ENCODE measurements around the gene SH3TC2. TPM values are rescaled to one million over a fixed set of nuclear protein-coding genes. Genes with fewer than 3 reads are reported as not detected.

Gene SH3TC2
- total RNA-seq, 2 donors from 2014 or later = 0.27 to 0.75 TPM

DNA sequence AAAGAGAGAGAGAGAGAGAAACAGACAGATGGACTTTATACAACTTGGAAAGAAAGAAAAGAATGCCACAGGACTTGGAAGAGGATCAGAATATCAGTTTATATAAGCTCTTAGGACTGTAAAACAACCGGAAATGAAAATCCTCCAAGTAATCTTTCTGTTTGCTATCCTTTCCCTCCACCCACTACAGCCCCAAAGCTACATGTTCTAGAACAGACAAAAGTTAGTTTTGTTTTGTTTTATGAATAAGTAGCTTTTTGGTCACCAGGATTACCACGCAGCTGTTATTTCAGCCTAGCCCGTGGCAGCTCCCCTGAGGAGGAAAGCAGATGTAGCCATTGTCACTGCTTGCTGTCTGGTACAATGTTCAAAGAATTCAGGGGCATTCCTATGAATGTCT, 66.6 kb downstream of the SH3TC2 start:
- H3K27ac ChIP-seq (ENCODE audit: low read depth, low read length) = no peak overlapping the region
- TF ChIP-seq, protein P1, sequence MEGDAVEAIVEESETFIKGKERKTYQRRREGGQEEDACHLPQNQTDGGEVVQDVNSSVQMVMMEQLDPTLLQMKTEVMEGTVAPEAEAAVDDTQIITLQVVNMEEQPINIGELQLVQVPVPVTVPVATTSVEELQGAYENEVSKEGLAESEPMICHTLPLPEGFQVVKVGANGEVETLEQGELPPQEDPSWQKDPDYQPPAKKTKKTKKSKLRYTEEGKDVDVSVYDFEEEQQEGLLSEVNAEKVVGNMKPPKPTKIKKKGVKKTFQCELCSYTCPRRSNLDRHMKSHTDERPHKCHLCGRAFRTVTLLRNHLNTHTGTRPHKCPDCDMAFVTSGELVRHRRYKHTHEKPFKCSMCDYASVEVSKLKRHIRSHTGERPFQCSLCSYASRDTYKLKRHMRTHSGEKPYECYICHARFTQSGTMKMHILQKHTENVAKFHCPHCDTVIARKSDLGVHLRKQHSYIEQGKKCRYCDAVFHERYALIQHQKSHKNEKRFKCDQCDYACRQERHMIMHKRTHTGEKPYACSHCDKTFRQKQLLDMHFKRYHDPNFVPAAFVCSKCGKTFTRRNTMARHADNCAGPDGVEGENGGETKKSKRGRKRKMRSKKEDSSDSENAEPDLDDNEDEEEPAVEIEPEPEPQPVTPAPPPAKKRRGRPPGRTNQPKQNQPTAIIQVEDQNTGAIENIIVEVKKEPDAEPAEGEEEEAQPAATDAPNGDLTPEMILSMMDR (conservative IDR thresholded peaks at IDR 0.05) = no peak
- H3K9me3 Mint-ChIP-seq = no peaks in the 10 kb centered on the region
- no peak overlapping the region for H3K4me3 ChIP-seq (ENCODE audit: low read length)
- no peak overlapping the region for H3K4me3 Mint-ChIP-seq
- WGBS, 2 experiments (ENCODE audit: insufficient coverage in 1 of 2, insufficient read length in 1 of 2) = 60 to 78% methylated on average over 1 to 3 of the region's 3 CpGs
- H3K9ac ChIP-seq (ENCODE audit: extremely low read depth, low read length, poor library complexity, severe bottlenecking) = no peak overlapping the region
- H3K27me3 Mint-ChIP-seq (ENCODE audit: insufficient read depth) = peaks cover 20% of the 10 kb centered on the region
- H3K4me1 Mint-ChIP-seq = no peaks in the 10 kb centered on the region
- no peaks in the 10 kb centered on the region for H3K36me3 Mint-ChIP-seq (ENCODE audit: low read depth)
- H3K27me3 ChIP-seq (ENCODE audit: control insufficient read depth, insufficient read depth, low read length, poor library complexity, severe bottlenecking) = peaks cover 9% of the 10 kb centered on the region
- no peak overlapping the region for H3K27ac Mint-ChIP-seq
- H3K4me1 ChIP-seq (ENCODE audit: control insufficient read depth, insufficient read depth, low read length) = no peaks in the 10 kb centered on the region
- no peaks in the 10 kb centered on the region for H3K36me3 ChIP-seq (ENCODE audit: control insufficient read depth, insufficient read depth, low read length)
- H3K9me3 ChIP-seq (ENCODE audit: control insufficient read depth, low read length) = no peaks in the 10 kb centered on the region
- DNase-seq = no peak

DNA sequence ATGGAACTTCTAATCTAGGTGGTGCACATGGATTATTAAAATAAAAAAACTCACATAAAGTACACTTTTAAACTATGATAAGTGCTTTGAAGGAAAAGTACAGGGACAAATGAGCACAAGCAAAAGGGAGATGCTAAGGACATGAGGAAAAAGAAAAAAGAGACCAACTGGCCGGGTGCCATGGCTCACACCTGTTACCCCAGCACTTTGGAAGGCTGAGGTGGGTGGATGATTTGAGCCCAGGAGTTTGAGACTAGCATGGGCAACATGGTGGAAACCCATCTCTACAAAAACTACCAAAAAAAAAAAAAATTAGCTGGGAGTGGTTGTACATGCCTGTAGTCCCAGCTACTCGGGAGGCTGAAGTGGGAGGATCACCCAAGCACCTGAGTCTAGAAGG, 67.1 kb downstream of the SH3TC2 start:
- 67 to 89% methylated on average over 1 to 2 of the region's 2 CpGs for whole genome bisulfite sequencing, 2 experiments (ENCODE audit: insufficient coverage in 1 of 2, insufficient read length in 1 of 2)
- peaks cover 20% of the 10 kb centered on the region for H3K27me3 Mint-ChIP-seq (ENCODE audit: insufficient read depth)
- TF ChIP-seq, protein P1 (conservative IDR thresholded peaks at IDR 0.05) = no peak
- no peaks in the 10 kb centered on the region for H3K4me1 Mint-ChIP-seq
- no peak overlapping the region for H3K4me3 Mint-ChIP-seq
- Histone ChIP-seq H3K36me3 (ENCODE audit: control insufficient read depth, insufficient read depth, low read length) (no peaks in the 10 kb centered on the region), H3K9me3 (ENCODE audit: control insufficient read depth, low read length) (no peaks in the 10 kb centered on the region), H3K4me1 (ENCODE audit: control insufficient read depth, insufficient read depth, low read length) (no peaks in the 10 kb centered on the region), H3K27me3 (ENCODE audit: control insufficient read depth, insufficient read depth, low read length, poor library complexity, severe bottlenecking) (peaks cover 9% of the 10 kb centered on the region), H3K27ac (ENCODE audit: low read depth, low read length) (no peak overlapping the region), H3K9ac (ENCODE audit: extremely low read depth, low read length, poor library complexity, severe bottlenecking) (no peak overlapping the region), H3K4me3 (ENCODE audit: low read length) (no peak overlapping the region)
- H3K36me3 Mint-ChIP-seq (ENCODE audit: low read depth) = no peaks in the 10 kb centered on the region
- H3K27ac Mint-ChIP-seq = no peak overlapping the region
- DNase-seq = no peak
- no peaks in the 10 kb centered on the region for H3K9me3 Mint-ChIP-seq

DNA sequence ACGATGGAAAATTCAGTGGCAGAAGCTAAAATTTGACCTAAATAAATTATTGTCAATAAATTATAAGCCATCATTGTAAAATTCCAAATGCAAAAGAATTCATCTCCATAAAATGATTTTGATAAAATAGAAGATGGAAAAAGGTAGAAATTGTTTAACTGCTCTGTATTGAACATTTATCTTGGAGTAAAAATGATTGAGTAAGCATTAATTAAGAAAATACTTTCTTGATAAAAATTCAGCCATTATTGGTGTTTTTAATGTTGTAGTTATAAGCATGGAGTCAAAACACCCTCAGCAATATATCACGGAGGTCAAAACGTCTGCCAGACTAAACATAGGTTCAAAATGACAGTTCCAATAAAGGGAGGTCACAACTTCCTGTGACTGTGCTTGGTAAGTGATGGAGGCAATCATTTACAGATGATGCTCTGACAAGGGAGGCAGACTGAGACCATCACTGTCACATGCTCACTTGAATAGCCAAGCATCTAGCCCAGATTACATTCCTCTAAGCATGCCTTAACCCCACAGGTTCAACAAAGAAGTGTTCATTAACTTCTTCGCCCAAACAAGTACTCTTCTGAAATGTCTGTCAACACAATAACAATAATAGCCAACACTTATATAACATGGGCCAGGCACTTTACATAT, 69.5 kb downstream of the SH3TC2 start:
- no peak overlapping the region for H3K9ac ChIP-seq (ENCODE audit: extremely low read depth, low read length, poor library complexity, severe bottlenecking)
- Mint-ChIP-seq H3K27ac (no peak overlapping the region), H3K9me3 (no peaks in the 10 kb centered on the region), H3K4me3 (no peak overlapping the region), H3K4me1 (no peaks in the 10 kb centered on the region), H3K36me3 (ENCODE audit: low read depth) (no peaks in the 10 kb centered on the region), H3K27me3 (ENCODE audit: insufficient read depth) (peaks cover 15% of the 10 kb centered on the region)
- peaks cover 9% of the 10 kb centered on the region for H3K27me3 ChIP-seq (ENCODE audit: control insufficient read depth, insufficient read depth, low read length, poor library complexity, severe bottlenecking)
- no peak for DNase-seq
- H3K4me3 ChIP-seq (ENCODE audit: low read length) = no peak overlapping the region
- no peaks in the 10 kb centered on the region for H3K9me3 ChIP-seq (ENCODE audit: control insufficient read depth, low read length)
- no peaks in the 10 kb centered on the region for H3K4me1 ChIP-seq (ENCODE audit: control insufficient read depth, insufficient read depth, low read length)
- 90 to 91% methylated on average over 3 to 4 of the region's 4 CpGs for WGBS, 2 experiments (ENCODE audit: insufficient coverage in 1 of 2, insufficient read length in 1 of 2)
- H3K36me3 ChIP-seq (ENCODE audit: control insufficient read depth, insufficient read depth, low read length) = no peaks in the 10 kb centered on the region
- H3K27ac ChIP-seq (ENCODE audit: low read depth, low read length) = no peak overlapping the region
- TF ChIP-seq, protein P1 (conservative IDR thresholded peaks at IDR 0.05) = no peak

Data from endodermal cell (in vitro differentiated cells).